Tibial nerve (tissue), 4 donors: ENCODE data around the gene MYBPC1. TPM values are rescaled to one million over a fixed set of nuclear protein-coding genes. Genes with fewer than 3 reads are reported as not detected.
A peak's percentile ranks its signal among the peaks of the same experiment; 100 is the strongest.

Experiments
- DNase-seq, 2 donors: peaks; one replicate each; pipeline ENCODE4 v3.0.0-alpha.2; 2019; ENCODE audit warnings: low spot score in 2 of 2
- H3K27ac ChIP-seq, 4 donors: fragments of 200-600 bp; sonication (generic) in 3 of 4; one replicate each; pipeline ENCODE4 v1.5.1; 2017 to 2019; ENCODE audit warnings: mild to moderate bottlenecking in 1 of 4
- H3K27me3 ChIP-seq, 2 donors: fragments of 200-600 bp; sonication (generic) in 1 of 2; one replicate each; pipeline versions ENCODE4 v1.5.1 to v1.6.0; 2017 to 2019
- H3K36me3 ChIP-seq, 3 donors: fragments of 200-600 bp; sonication (generic); one replicate each; pipeline ENCODE4 v1.5.1; 2018 to 2019
- H3K4me1 ChIP-seq, 4 donors: fragments of 200-600 bp; sonication (generic) in 3 of 4; one replicate each; pipeline ENCODE4 v1.5.1; 2017 to 2019
- H3K4me3 ChIP-seq, 4 donors: fragments of 200-600 bp; sonication (generic) in 3 of 4; one replicate each; pipeline ENCODE4 v1.5.1; 2017 to 2019; ENCODE audit warnings: mild to moderate bottlenecking in 1 of 4, moderate library complexity in 1 of 4
- H3K9me3 ChIP-seq, 4 donors: fragments of 200-600 bp; sonication (generic) in 3 of 4; one replicate each; pipeline ENCODE4 v1.5.1; 2017 to 2019
- CTCF ChIP-seq, 5 experiments: fragments of 200-600 bp in 3 of 5; fragments of 450-650 bp in 2 of 5; sonication (generic) in 3 of 5; IDR thresholded peaks; one replicate each; pipeline ENCODE4 v1.5.1; 2016 to 2019; ENCODE audit warnings: antibody characterized with exemption in 5 of 5, mild to moderate bottlenecking in 3 of 5, moderate library complexity in 2 of 5
- EP300 ChIP-seq, 2 donors: sonication (generic); formaldehyde crosslinking; IDR thresholded peaks; one replicate each; pipeline ENCODE4 v1.6.1; 2017; ENCODE audit warnings: antibody characterized with exemption in 2 of 2, mild to moderate bottlenecking in 1 of 2
- POLR2A ChIP-seq, 2 donors: fragments of 450-650 bp; IDR thresholded peaks; one replicate each; pipeline ENCODE4 v1.6.1; 2017; ENCODE audit warnings: antibody characterized with exemption in 2 of 2, mild to moderate bottlenecking in 2 of 2, moderate library complexity in 2 of 2
- WGBS, 2 donors: methylation state at CpG; one replicate each; pipeline ENCODE4 v1.1.5; 2018; 5-methylcytosine and 5-hydroxymethylcytosine counted together
- total RNA-seq, 4 donors: library from RNA; depleted of rRNA; stranded (reverse); fragments of >200 nt; gene quantifications; one replicate each; pipeline ENCODE4 v1.1.0, GENCODE V29; 2016

MYBPC1 gene
- total RNA-seq, 4 donors from 2014 or later, result under 0.01 to 1.5 (median 0.60) TPM

GRCh38 chr12:101637936-101638335 lies 43.2 kb downstream of the MYBPC1 start:
- no peaks in the 10 kb centered on the region for H3K9me3 ChIP-seq
- no peak overlapping the region for H3K27ac ChIP-seq
- peaks cover 0 to 6% of the 10 kb centered on the region in 2 donors for H3K27me3 ChIP-seq
- no peak for TF ChIP-seq EP300 (IDR thresholded peaks at IDR 0.05)
- TF ChIP-seq CTCF (IDR thresholded peaks at IDR 0.05), result no peak
- no peak for TF ChIP-seq POLR2A (IDR thresholded peaks at IDR 0.05)
- WGBS, 2 donors, result 64 to 67% methylated on average over 3 of the region's 3 CpGs
- no peak for DNase-seq
- no peaks in the 10 kb centered on the region for H3K36me3 ChIP-seq
- H3K4me3 ChIP-seq, result no peak overlapping the region
- peaks cover 0 to 11% (median 2%) of the 10 kb centered on the region in 4 donors for H3K4me1 ChIP-seq

- H3K9me3 ChIP-seq, result no peaks in the 10 kb centered on the region
- H3K27me3 ChIP-seq, result peaks cover 0 to 9% of the 10 kb centered on the region in 2 donors
- H3K27ac ChIP-seq, result no peak overlapping the region
- peaks cover 0 to 11% (median 0%) of the 10 kb centered on the region in 4 donors for H3K4me1 ChIP-seq
- TF ChIP-seq POLR2A (IDR thresholded peaks at IDR 0.05), result no peak
- no peak for TF ChIP-seq CTCF (IDR thresholded peaks at IDR 0.05)
- TF ChIP-seq EP300 (IDR thresholded peaks at IDR 0.05), result no peak
- peak overlapping the region in 2 of 4 donors; percentile 18 to 39 for H3K4me3 ChIP-seq
- no peaks in the 10 kb centered on the region for H3K36me3 ChIP-seq
- 12 to 16% methylated on average over 36 of the region's 36 CpGs for WGBS, 2 donors
- DNase-seq, result no peak
Measured at GRCh38 chr12:101642115-101643067, 47.6 kb downstream of the MYBPC1 start.

- Histone ChIP-seq H3K27me3 (peaks cover 0 to 6% of the 10 kb centered on the region in 2 donors), H3K4me3 (no peak overlapping the region), H3K4me1 (peaks cover 0 to 2% (median 0%) of the 10 kb centered on the region in 4 donors), H3K9me3 (no peaks in the 10 kb centered on the region), H3K36me3 (no peaks in the 10 kb centered on the region), H3K27ac (no peak overlapping the region)
- TF ChIP-seq EP300 (IDR thresholded peaks at IDR 0.05), result no peak
- WGBS, 2 donors, result 92 to 97% methylated on average over 2 of the region's 2 CpGs
- DNase-seq, result no peak
Measured at GRCh38 chr12:101647711-101648110, 52.9 kb downstream of the MYBPC1 start.

- 68 to 73% methylated on average over 2 of the region's 2 CpGs for WGBS, 2 donors
- no peak overlapping the region for H3K4me3 ChIP-seq
- peaks cover 0 to under 1% of the 10 kb centered on the region in 2 donors for H3K27me3 ChIP-seq
- H3K9me3 ChIP-seq, result no peaks in the 10 kb centered on the region
- TF ChIP-seq EP300 (IDR thresholded peaks at IDR 0.05), result no peak
- TF ChIP-seq CTCF (IDR thresholded peaks at IDR 0.05), result no peak
- H3K4me1 ChIP-seq, result peaks cover 0 to 3% (median 0%) of the 10 kb centered on the region in 4 donors
- no peaks in the 10 kb centered on the region for H3K36me3 ChIP-seq
- H3K27ac ChIP-seq, result no peak overlapping the region
- DNase-seq, result no peak
Measured at GRCh38 chr12:101648195-101648594, 53.4 kb downstream of the MYBPC1 start.

- WGBS, 2 donors, result 78 to 91% methylated on average over 4 of the region's 4 CpGs
- H3K27ac ChIP-seq, result no peak overlapping the region
- H3K36me3 ChIP-seq, result no peaks in the 10 kb centered on the region
- no peaks in the 10 kb centered on the region for H3K9me3 ChIP-seq
- DNase-seq, result no peak
- no peaks in the 10 kb centered on the region for H3K27me3 ChIP-seq
- H3K4me3 ChIP-seq, result no peak overlapping the region
- H3K4me1 ChIP-seq, result peaks cover 0 to 3% (median 0%) of the 10 kb centered on the region in 4 donors
- TF ChIP-seq CTCF (IDR thresholded peaks at IDR 0.05), result no peak
- no peak for TF ChIP-seq EP300 (IDR thresholded peaks at IDR 0.05)
- no peak for TF ChIP-seq POLR2A (IDR thresholded peaks at IDR 0.05)
Measured at GRCh38 chr12:101650346-101651117, 55.8 kb downstream of the MYBPC1 start.
